Measurements from ENCODE around the gene RTEL1. TPM values are rescaled to one million over a fixed set of nuclear protein-coding genes. Genes with fewer than 3 reads are reported as not detected.
"Not testable (repeated sequence)": the region's sequence is repeated elsewhere in the genome, so short reads cannot be mapped to it uniquely, and the experiment has no call there.

The RTEL1 gene
- polyA plus RNA-seq, 1 donor from 2014 or later = 29.2 TPM

GRCh38 chr20:63640086-63640485, 18.0 kb upstream of the RTEL1 start:
- Histone ChIP-seq H3K27me3 (ENCODE audit: insufficient read depth, low read depth, low read length) (no peaks in the 10 kb centered on the region), H3K9ac (ENCODE audit: low read length) (no peak overlapping the region), H3K79me2 (replicated peaks; ENCODE audit: insufficient read depth, low read length) (no peaks in the 10 kb centered on the region), H3K4me2 (ENCODE audit: low read length) (no peak overlapping the region), H3K9me3 (ENCODE audit: low read length) (no peaks in the 10 kb centered on the region), H3K9me2 (ENCODE audit: insufficient read depth, low read length) (no peaks in the 10 kb centered on the region), H3K4me3 (ENCODE audit: low read length) (no peak overlapping the region), H4K20me1 (ENCODE audit: insufficient read depth) (no peaks in the 10 kb centered on the region), H2AFZ (ENCODE audit: low read depth, low read length) (no peak overlapping the region), H3F3A (ENCODE audit: insufficient read depth, low read length, poor library complexity, severe bottlenecking) (no peaks in the 10 kb centered on the region), H3K27ac (ENCODE audit: low read length) (no peak overlapping the region), H3K36me3 (ENCODE audit: insufficient read depth, low read length) (no peaks in the 10 kb centered on the region)
- TF ChIP-seq MXI1 (conservative IDR thresholded peaks at IDR 0.05; ENCODE audit: poor library complexity, severe bottlenecking) = no peak
- no peak for TF ChIP-seq CTCF (IDR thresholded peaks at IDR 0.05; ENCODE audit: poor library complexity, severe bottlenecking)

GRCh38 chr20:63640686-63641085, 17.4 kb upstream of the RTEL1 start:
- H3K36me3 ChIP-seq (ENCODE audit: insufficient read depth, low read length); H3K9ac ChIP-seq (ENCODE audit: low read length); H3K4me2 ChIP-seq (ENCODE audit: low read length); H3K27me3 ChIP-seq (ENCODE audit: insufficient read depth, low read depth, low read length); H3K79me2 ChIP-seq (replicated peaks; ENCODE audit: insufficient read depth, low read length); H3K4me3 ChIP-seq (ENCODE audit: low read length); H4K20me1 ChIP-seq (ENCODE audit: insufficient read depth); H3F3A ChIP-seq (ENCODE audit: insufficient read depth, low read length, poor library complexity, severe bottlenecking); H2AFZ ChIP-seq (ENCODE audit: low read depth, low read length); H3K27ac ChIP-seq (ENCODE audit: low read length); H3K9me3 ChIP-seq (ENCODE audit: low read length); H3K9me2 ChIP-seq (ENCODE audit: insufficient read depth, low read length): not testable (repeated sequence)

- Histone ChIP-seq H3K27ac (ENCODE audit: low read length) (no peak overlapping the region), H2AFZ (ENCODE audit: low read depth, low read length) (no peak overlapping the region), H3K27me3 (ENCODE audit: insufficient read depth, low read depth, low read length) (no peaks in the 10 kb centered on the region), H3K9me2 (ENCODE audit: insufficient read depth, low read length) (no peaks in the 10 kb centered on the region), H3K79me2 (replicated peaks; ENCODE audit: insufficient read depth, low read length) (no peaks in the 10 kb centered on the region), H3K36me3 (ENCODE audit: insufficient read depth, low read length) (no peaks in the 10 kb centered on the region), H3K4me3 (ENCODE audit: low read length) (no peak overlapping the region), H3K9ac (ENCODE audit: low read length) (no peak overlapping the region), H3F3A (ENCODE audit: insufficient read depth, low read length, poor library complexity, severe bottlenecking) (no peaks in the 10 kb centered on the region), H3K4me2 (ENCODE audit: low read length) (no peak overlapping the region), H4K20me1 (ENCODE audit: insufficient read depth) (peaks cover 4% of the 10 kb centered on the region), H3K9me3 (ENCODE audit: low read length) (no peaks in the 10 kb centered on the region)
- TF ChIP-seq MXI1 (conservative IDR thresholded peaks at IDR 0.05; ENCODE audit: poor library complexity, severe bottlenecking) = no peak
- no peak for TF ChIP-seq CTCF (IDR thresholded peaks at IDR 0.05; ENCODE audit: poor library complexity, severe bottlenecking)
- no peak for TF ChIP-seq RAD21 (conservative IDR thresholded peaks at IDR 0.05)
- no peak for TF ChIP-seq EZH2 (IDR thresholded peaks at IDR 0.05; ENCODE audit: borderline replicate concordance, insufficient read depth, low read length, poor library complexity, severe bottlenecking)
- TF ChIP-seq REST (IDR thresholded peaks at IDR 0.05; ENCODE audit: borderline replicate concordance) = no peak
- TF ChIP-seq POLR2AphosphoS5 (IDR thresholded peaks at IDR 0.05) = no peak
- no peak for TF ChIP-seq EP300 (conservative IDR thresholded peaks at IDR 0.05; ENCODE audit: poor library complexity, severe bottlenecking)
- TF ChIP-seq TAF1 (IDR thresholded peaks at IDR 0.05; ENCODE audit: low read depth) = no peak
These were observed 16.8 kb upstream of the RTEL1 start for GRCh38 chr20:63641146-63641791.
